Hepatocyte (in vitro differentiated cells): ENCODE results near the gene TMED5. TPM values are rescaled to one million over a fixed set of nuclear protein-coding genes. Genes with fewer than 3 reads are reported as not detected.

Experiments
- DNase-seq: peaks from one replicate; pipeline ENCODE4 v3.0.0-alpha.2; 2016; ENCODE audit warnings: low spot score
- H2AFZ ChIP-seq: fragments of 200-600 bp; sonication (generic); 2 replicates; pipeline ENCODE4 v1.6.0; 2016; ENCODE audit warnings: antibody characterized with exemption, mild to moderate bottlenecking
- H3K27ac ChIP-seq: fragments of 200-600 bp; sonication (generic); 2 replicates; pipeline ENCODE4 v1.5.1; 2016; ENCODE audit warnings: mild to moderate bottlenecking
- H3K27me3 ChIP-seq: fragments of 200-600 bp; sonication (generic); 2 replicates; pipeline ENCODE4 v1.6.1; 2016
- H3K36me3 ChIP-seq: fragments of 200-600 bp; sonication (generic); replicated peaks from 2 replicates; pipeline ENCODE4 v1.5.1; 2016; ENCODE audit warnings: low read depth; ENCODE audit not compliant: insufficient read depth
- H3K4me1 ChIP-seq: fragments of 200-600 bp; sonication (generic); 2 replicates; pipeline ENCODE4 v1.5.1; 2016; ENCODE audit warnings: mild to moderate bottlenecking, moderate library complexity; ENCODE audit not compliant: insufficient read depth
- H3K4me2 ChIP-seq: fragments of 200-600 bp; sonication (generic); 2 replicates; pipeline ENCODE4 v1.6.0; 2016
- H3K4me3 ChIP-seq: fragments of 200-600 bp; sonication (generic); 2 replicates; pipeline ENCODE4 v1.5.1; 2016; ENCODE audit warnings: mild to moderate bottlenecking
- H3K79me2 ChIP-seq: fragments of 200-600 bp; sonication (generic); 2 replicates; pipeline ENCODE4 v1.6.0; 2017; ENCODE audit warnings: mild to moderate bottlenecking
- H3K9me2 ChIP-seq: fragments of 200-600 bp; sonication (generic); replicated peaks from 2 replicates; pipeline ENCODE4 v1.6.0; 2017; ENCODE audit warnings: mild to moderate bottlenecking; ENCODE audit not compliant: insufficient read depth
- H3K9me3 ChIP-seq: fragments of 200-600 bp; sonication (generic); 2 replicates; pipeline ENCODE4 v1.5.1; 2016; ENCODE audit warnings: low read depth, mild to moderate bottlenecking
- H4K20me1 ChIP-seq: fragments of 200-600 bp; sonication (generic); 2 replicates; pipeline ENCODE4 v1.6.0; 2016; ENCODE audit warnings: mild to moderate bottlenecking; ENCODE audit not compliant: insufficient read depth, poor library complexity, severe bottlenecking
- CTCF ChIP-seq: fragments of 200-600 bp; sonication (generic); IDR thresholded peaks from 2 replicates; pipeline ENCODE4 v1.5.1; 2016; ENCODE audit warnings: antibody characterized with exemption, mild to moderate bottlenecking; ENCODE audit not compliant: poor library complexity
- EZH2 ChIP-seq: fragments of 200-600 bp; sonication (generic); IDR thresholded peaks from 2 replicates; pipeline ENCODE4 v1.6.1; 2016; ENCODE audit warnings: antibody characterized with exemption, mild to moderate bottlenecking, borderline replicate concordance
- EZH2phosphoT487 ChIP-seq: fragments of 200-600 bp; sonication (generic); IDR thresholded peaks from one replicate; pipeline ENCODE4 v1.6.1; 2018; ENCODE audit warnings: antibody characterized with exemption, mild to moderate bottlenecking, low read depth, moderate library complexity; ENCODE audit not compliant: unreplicated experiment, severe bottlenecking
- WGBS: methylation state at CpG from one replicate; pipeline ENCODE4 v1.1.6; 2016; ENCODE audit warnings: low lambda C conversion rate; ENCODE audit errors: missing lambda C conversion rate; 5-methylcytosine and 5-hydroxymethylcytosine counted together
- polyA plus RNA-seq: library from polyadenylated mRNA; unstranded; fragments of >200 nt; fragmentation: Nextera tagmentation; extraction: Ambion mirVana; gene quantifications from 2 replicates; pipeline ENCODE4 v1.2.1, GENCODE V29; 2016
- total RNA-seq: library from RNA; depleted of rRNA; stranded (reverse); fragments of >200 nt; gene quantifications from 2 replicates; pipeline ENCODE4 v1.2.3, GENCODE V29; 2014

The TMED5 gene
- total and polyA plus RNA-seq, 2 experiments from 2014 or later: 78.2 to 119 TPM

DNA sequence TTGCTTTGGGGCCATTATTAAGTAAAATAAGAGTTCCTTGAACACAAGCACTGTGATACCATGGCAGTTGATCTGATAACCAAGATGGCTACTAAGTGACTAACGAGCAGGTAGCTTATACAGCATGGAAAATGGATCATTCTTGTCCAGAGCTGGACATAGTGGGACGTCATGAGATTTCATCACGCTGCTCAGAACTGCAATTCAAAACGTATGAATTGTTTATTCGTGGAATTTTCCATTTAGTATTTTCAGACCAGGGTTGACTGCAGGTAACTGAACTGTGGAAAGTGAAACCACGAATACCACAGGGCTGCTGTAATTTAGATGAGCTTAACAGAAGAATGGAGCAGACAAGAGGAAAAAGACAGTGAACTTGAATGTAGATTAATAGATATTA lies 39.2 kb upstream of the TMED5 start:
- no peak overlapping the region for H3K4me2 ChIP-seq
- no peaks in the 10 kb centered on the region for H3K9me3 ChIP-seq
- TF ChIP-seq EZH2phosphoT487 (no peak), CTCF (no peak), EZH2 (no peak)
- H3K9me2 ChIP-seq: no peaks in the 10 kb centered on the region
- H4K20me1 ChIP-seq: no peaks in the 10 kb centered on the region
- H3K27me3 ChIP-seq: no peaks in the 10 kb centered on the region
- no peaks in the 10 kb centered on the region for H3K36me3 ChIP-seq
- H3K4me1 ChIP-seq: no peaks in the 10 kb centered on the region
- WGBS: 93% methylated on average over 6 of the region's 6 CpGs
- no peak overlapping the region for H2AFZ ChIP-seq
- no peak overlapping the region for H3K27ac ChIP-seq
- H3K79me2 ChIP-seq: no peaks in the 10 kb centered on the region
- H3K4me3 ChIP-seq: no peak overlapping the region
- DNase-seq: no peak

DNA sequence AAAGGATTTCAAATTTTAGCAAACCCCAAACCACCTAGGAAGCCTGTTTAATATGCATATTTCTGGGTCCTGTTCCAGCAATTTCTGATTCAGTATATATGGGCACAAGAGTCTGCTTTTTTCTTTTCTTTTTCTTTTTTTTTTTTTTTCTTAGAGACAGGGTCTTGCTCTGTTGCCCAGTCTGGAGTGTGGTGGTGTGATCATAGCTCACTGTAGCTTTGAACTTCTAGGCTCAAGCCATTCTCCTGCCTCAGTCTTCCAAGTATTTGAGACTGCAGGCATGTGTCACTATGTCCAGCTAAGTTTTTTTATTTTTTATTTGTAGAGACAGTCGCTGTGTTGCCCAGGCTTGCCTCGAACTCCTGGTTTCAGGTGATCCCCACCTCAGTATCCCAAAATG lies 35.1 kb upstream of the TMED5 start:
- Histone ChIP-seq H3K27ac (no peak overlapping the region), H2AFZ (no peak overlapping the region), H3K79me2 (no peaks in the 10 kb centered on the region), H3K27me3 (no peaks in the 10 kb centered on the region), H3K36me3 (no peaks in the 10 kb centered on the region), H3K9me3 (no peaks in the 10 kb centered on the region), H4K20me1 (no peaks in the 10 kb centered on the region), H3K4me1 (no peaks in the 10 kb centered on the region), H3K4me2 (no peak overlapping the region), H3K9me2 (no peaks in the 10 kb centered on the region), H3K4me3 (no peak overlapping the region)
- no peak for TF ChIP-seq EZH2phosphoT487
- no peak for TF ChIP-seq EZH2
- no peak for TF ChIP-seq CTCF
- DNase-seq: no peak
- WGBS: 97% methylated on average over 2 of the region's 2 CpGs

- no peaks in the 10 kb centered on the region for H3K36me3 ChIP-seq
- H3K27me3 ChIP-seq: no peaks in the 10 kb centered on the region
- H4K20me1 ChIP-seq: no peaks in the 10 kb centered on the region
- no peaks in the 10 kb centered on the region for H3K79me2 ChIP-seq
- no peak overlapping the region for H2AFZ ChIP-seq
- 89% methylated on average over 5 of the region's 5 CpGs for WGBS
- H3K4me3 ChIP-seq: no peak overlapping the region
- no peak for DNase-seq
- H3K4me2 ChIP-seq: no peak overlapping the region
- no peaks in the 10 kb centered on the region for H3K9me3 ChIP-seq
- no peak overlapping the region for H3K27ac ChIP-seq
- H3K4me1 ChIP-seq: no peaks in the 10 kb centered on the region
- H3K9me2 ChIP-seq: no peaks in the 10 kb centered on the region
- TF ChIP-seq CTCF (no peak), EZH2 (no peak), EZH2phosphoT487 (no peak)
These were observed 27.0 kb upstream of the TMED5 start for GRCh38 chr1:93207211-93207610.

- H3K4me1 ChIP-seq: no peaks in the 10 kb centered on the region
- TF ChIP-seq EZH2 (no peak), EZH2phosphoT487 (no peak), CTCF (no peak)
- H3K27ac ChIP-seq: no peak overlapping the region
- no peak overlapping the region for H3K4me3 ChIP-seq
- no peaks in the 10 kb centered on the region for H3K27me3 ChIP-seq
- no peak overlapping the region for H2AFZ ChIP-seq
- H3K36me3 ChIP-seq: no peaks in the 10 kb centered on the region
- no peak overlapping the region for H3K4me2 ChIP-seq
- no peak for DNase-seq
- H3K9me3 ChIP-seq: no peaks in the 10 kb centered on the region
- no peaks in the 10 kb centered on the region for H3K9me2 ChIP-seq
- H3K79me2 ChIP-seq: no peaks in the 10 kb centered on the region
- H4K20me1 ChIP-seq: no peaks in the 10 kb centered on the region
These were observed 26.3 kb upstream of the TMED5 start for GRCh38 chr1:93206567-93206954.
